Frontal cortex (tissue), 4 donors: ENCODE results near the gene PLAC1. TPM values are rescaled to one million over a fixed set of nuclear protein-coding genes. Genes with fewer than 3 reads are reported as not detected.

Experiments
- DNase-seq, 2 donors: peaks; one replicate each; pipeline ENCODE4 v3.0.0; 2012; ENCODE audit warnings: low spot score in 2 of 2
- FAIRE-seq: peaks from 2 replicates; lab custom pipeline; 2012; peaks lifted over from hg19 to GRCh38; lab: Jason Lieb, UNC
- total RNA-seq: library from RNA; depleted of rRNA; stranded (reverse); fragments of >200 nt; gene quantifications from one replicate; pipeline ENCODE4 v1.2.3, GENCODE V29; 2014
- donor health status: control.
- donor health status: control.
- donor health status: control.

The PLAC1 gene
- total RNA-seq, 1 donor from 2014 or later = not detected

GRCh38 chrX:134548257-134549201 is 109.7 kb downstream of the PLAC1 start:
- DNase-seq = no peak
- FAIRE-seq = no peak

GRCh38 chrX:134547047-134547679 is 111.1 kb downstream of the PLAC1 start:
- FAIRE-seq (no peak), DNase-seq (no peak)

DNA sequence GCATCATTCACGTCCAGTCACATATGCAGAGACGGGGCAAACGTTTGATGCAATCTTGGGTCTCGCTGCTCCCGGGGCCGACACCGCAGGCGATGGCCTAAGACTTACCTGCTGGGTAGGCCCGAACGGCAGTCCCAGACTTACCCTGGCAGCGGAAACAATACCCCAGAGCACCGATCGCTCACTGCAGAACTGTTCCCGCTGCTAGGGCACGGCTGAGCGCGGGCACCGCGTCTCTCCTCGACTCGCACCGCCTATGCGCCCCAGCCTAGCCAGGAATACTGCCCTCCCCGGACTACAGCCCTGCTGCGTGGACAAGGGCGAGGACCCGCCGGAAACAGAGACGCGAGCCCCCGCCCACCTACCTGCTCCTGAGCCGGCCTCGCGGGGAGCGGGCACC is 112.1 kb downstream of the PLAC1 start:
- no peak for DNase-seq
- no peak for FAIRE-seq

GRCh38 chrX:134545510-134545909 is 112.8 kb downstream of the PLAC1 start:
- DNase-seq (no peak), FAIRE-seq (no peak)

- FAIRE-seq (no peak), DNase-seq (no peak)
Measured at GRCh38 chrX:134544513-134545151, 113.6 kb downstream of the PLAC1 start.

GRCh38 chrX:134544135-134544512 is 114.1 kb downstream of the PLAC1 start:
- DNase-seq (no peak), FAIRE-seq (no peak)

GRCh38 chrX:134543288-134543687 is 115.0 kb downstream of the PLAC1 start:
- FAIRE-seq (no peak), DNase-seq (no peak)

GRCh38 chrX:134542485-134542884 is 115.8 kb downstream of the PLAC1 start:
- no peak for DNase-seq
- no peak for FAIRE-seq

GRCh38 chrX:134541906-134542305 is 116.4 kb downstream of the PLAC1 start:
- no peak for DNase-seq
- no peak for FAIRE-seq

- FAIRE-seq (no peak), DNase-seq (no peak)
Measured at GRCh38 chrX:134538316-134538715, 120.0 kb downstream of the PLAC1 start.

DNA sequence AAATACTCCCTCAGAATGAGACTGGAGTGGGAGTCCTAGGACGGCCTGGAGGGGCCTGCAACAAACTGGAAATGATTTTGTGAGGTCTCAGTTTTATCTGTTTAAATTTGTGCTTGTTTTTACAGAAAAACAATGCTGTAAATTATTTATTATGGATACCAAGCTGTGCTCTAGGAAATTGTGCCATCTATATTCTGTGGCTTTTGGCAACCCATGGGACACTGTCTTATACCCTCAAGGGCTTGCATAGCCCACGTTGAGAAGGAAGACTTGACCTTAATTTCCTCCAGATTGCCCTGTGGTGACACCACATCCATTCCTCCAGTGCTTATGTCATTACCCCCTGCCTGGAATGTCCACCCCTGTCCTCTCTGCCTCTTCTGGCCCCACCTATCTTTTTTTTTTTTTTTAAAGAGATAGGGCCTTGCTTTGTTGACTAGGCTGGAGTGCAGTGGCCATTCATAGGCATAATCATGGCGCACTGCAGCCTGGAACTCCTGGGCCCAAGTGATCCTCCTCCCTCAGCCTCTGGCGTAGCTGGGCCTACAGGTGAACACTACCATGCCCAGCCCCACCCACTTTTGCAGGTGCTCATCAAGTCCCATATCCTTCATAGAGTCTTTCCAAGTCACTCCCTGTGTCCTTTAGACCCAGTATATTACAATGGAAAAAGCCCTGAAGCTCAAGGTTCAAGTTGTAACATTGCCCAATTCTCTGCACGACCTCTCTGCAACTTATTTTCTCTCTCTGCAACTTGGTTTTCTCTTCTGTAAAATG is 120.9 kb downstream of the PLAC1 start:
- no peak for FAIRE-seq
- DNase-seq = no peak

- no peak for FAIRE-seq
- DNase-seq = no peak
Measured at GRCh38 chrX:134533952-134534351, 124.3 kb downstream of the PLAC1 start.

GRCh38 chrX:134533352-134533751 is 124.9 kb downstream of the PLAC1 start:
- FAIRE-seq (no peak), DNase-seq (no peak)

DNA sequence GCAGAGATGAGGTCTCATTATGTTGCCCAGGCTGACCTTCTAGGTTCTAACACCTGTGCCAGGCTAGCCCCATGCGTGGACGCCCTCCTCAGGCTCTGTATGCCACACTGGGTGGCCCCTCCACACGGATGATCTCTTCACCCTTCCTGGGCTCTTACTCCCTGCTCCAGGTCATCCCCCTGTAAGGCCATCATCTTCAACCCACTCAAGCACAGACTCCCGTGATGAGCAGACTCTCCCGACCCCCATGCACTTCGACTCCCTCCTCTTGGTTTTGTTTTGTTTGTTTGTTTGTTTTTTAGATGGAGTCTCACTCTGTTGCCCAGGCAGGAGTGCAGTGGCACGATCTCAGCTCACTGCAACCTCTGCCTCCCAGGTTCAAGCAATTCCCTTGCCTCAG is 127.4 kb downstream of the PLAC1 start:
- DNase-seq = no peak
- FAIRE-seq = no peak

DNA sequence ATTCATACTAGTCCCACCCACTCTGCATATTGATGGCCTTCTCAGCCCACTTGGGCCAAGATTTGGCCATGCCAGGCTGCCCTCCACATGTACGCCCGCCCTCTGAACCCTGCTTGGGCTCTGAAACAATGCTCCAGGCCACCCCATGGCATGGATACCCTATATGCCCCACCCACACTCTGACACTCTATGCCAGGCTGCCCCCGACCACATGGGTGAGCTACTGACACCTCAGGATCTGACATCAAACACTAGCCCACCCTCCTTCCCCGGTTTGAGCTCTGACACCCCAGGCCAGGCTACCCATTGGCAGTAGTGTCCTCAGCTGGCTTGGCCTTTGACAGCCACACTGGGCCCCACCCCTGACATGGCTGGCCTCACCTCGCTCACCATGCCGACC is 128.8 kb downstream of the PLAC1 start:
- no peak for FAIRE-seq
- DNase-seq = no peak

DNA sequence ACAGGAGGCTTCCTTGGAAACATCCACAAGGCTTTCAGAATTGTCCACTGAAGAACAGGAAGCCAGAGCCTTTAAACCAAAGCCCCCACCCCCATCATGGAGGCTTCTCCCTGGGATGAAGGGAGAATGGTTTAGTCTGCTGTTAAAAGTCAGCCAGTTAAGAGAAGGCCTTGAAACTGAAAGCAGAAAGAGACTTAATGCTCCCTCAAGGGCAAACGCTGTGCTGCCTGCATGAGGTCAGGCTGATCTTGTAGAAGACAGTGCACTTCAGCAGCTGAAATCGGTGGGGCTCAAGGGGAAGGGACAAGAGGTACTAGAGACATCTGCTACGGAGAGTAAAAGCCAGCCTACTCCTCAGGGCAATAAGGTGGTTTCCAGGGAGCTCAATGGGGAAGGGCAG is 129.3 kb downstream of the PLAC1 start:
- no peak for FAIRE-seq

DNA sequence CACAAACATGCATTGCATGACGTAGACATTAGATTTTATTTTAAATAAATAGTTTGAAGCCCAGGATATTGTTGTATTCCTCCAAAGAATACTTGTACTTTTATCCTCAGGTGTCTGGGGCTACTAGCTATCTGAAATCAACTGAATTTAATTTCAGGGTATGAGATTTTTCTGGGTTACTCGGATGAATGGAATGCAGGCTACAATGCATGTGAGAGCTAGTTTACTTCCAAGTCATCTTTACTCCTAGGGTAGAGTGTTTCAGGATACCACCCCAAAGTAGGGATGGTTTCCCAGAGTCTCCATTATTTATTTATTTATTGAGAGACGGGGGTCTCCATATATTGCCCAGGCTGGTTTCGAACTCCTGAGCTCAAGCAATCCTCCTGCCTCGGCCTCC is 131.9 kb downstream of the PLAC1 start:
- FAIRE-seq (no peak), DNase-seq (no peak)

More for the DNA sequence above, 129.3 kb downstream of the PLAC1 start:
- no peak for DNase-seq

DNA sequence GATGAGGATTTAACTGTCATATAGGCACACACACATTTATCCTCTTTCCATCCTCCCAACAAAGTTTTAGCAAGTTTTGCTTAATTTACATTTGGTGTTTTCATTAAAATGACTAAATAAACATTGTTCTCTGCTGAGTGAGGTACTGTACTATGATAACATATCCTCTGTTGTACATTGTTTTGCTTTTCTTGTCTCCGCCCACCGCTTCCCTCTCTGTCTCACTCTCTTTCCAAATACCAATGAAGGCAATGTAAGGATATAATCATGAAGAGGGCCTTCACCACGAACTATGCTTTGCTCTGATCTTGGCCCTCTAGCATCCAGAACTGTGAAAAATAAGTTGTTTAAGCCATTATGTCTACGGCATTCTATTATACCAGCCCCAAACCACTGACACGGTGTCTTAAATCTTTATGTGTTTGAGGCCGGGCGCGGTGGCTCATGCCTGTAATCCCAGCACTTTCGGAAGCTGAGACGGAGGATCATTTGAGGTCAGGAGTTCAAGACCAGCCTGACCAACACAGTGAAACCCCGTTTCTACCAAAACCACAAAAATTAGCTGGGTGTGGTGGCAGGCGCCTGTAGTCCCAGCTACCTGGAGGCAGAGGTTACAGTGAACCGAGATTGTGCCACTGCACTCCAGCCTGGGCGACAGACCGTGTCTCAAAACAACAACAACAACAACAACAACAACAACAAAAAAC is 133.0 kb downstream of the PLAC1 start:
- FAIRE-seq = no peak
- no peak for DNase-seq

DNA sequence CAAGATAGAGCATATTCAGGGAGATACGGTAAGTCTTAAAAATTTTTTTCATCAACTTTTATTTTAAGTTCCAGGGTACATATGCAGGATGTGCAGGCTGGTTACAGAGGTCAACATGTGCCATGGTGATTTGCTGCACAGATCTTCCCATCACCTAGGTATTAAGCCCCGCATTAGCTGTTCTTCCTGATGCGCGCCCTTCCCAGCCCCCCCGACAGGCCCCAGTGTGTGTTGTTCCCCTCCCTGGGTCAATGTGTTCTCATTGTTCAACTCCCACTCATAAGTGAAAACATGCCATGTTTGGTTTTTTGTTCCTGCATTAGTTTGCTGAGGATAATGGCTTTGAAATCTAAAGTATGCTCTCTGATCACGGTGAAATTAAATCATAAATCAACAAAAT is 134.1 kb downstream of the PLAC1 start:
- no peak for DNase-seq
- FAIRE-seq = no peak
